Stimulated activated CD8-positive, alpha-beta memory T cell treated with anti-CD3 and anti-CD28 coated beads, Interleukin-12 subunit alpha, Interleukin-12 subunit beta, amount 100 ng/mL, for 24 hours (primary cell): ENCODE results near the gene SLC38A1.
"Not testable (repeated sequence)": the region's sequence is repeated elsewhere in the genome, so short reads cannot be mapped to it uniquely, and the experiment has no call there.

ENCODE experiments used
- DNase-seq: peaks from one replicate; pipeline ENCODE4 v3.0.0-alpha.2; 2020; ENCODE audit errors: extremely low read depth

Gene SLC38A1

GRCh38 chr12:46207644-46208043, 61.2 kb downstream of the SLC38A1 start:
- DNase-seq: no peak

- DNase-seq: no peak
Observed at GRCh38 chr12:46206471-46206870, 62.4 kb downstream of the SLC38A1 start.

DNA sequence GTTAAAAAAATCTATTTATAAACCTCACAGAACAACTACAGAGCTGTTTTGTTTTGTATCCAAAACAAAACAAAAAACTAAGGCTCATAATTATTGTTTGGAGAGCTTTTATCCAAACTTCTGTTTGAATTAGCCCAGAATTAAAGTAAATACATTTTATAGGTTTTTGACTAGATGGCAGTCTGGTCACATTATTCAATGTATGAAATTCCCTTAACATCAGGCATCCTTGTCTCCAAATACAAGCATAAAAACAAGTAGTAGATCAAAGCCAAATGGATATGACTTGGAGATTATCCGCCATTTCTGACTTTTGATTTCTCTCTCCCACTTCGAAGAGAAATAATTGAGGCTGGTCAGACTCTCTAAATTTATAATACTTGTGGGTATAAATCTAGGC, 63.5 kb downstream of the SLC38A1 start:
- no peak for DNase-seq

DNA sequence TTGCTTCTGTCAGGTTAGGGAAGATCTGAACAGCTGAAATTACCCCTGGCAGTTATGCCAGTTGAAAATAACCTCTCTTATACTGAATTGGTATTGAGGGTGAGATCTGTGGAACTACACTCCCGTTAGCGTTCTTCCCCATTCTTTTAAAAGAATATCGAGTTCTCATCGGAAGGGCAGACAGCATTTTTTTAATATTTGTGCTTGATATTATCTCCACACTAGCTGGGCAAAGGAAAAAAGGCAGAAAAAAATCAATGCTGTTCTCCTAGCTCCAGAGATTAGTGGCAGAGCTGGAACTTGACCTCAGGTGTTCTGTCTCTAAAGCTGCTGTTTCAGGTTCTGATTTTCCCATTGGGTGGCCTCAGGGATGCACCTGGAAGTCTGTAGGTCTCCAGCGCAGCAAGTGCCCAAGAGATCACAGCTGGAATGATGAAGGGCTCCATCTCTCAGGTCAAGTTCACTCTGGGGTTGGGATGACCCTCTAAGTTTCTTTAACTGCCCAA, 67.5 kb downstream of the SLC38A1 start:
- DNase-seq: no peak

DNA sequence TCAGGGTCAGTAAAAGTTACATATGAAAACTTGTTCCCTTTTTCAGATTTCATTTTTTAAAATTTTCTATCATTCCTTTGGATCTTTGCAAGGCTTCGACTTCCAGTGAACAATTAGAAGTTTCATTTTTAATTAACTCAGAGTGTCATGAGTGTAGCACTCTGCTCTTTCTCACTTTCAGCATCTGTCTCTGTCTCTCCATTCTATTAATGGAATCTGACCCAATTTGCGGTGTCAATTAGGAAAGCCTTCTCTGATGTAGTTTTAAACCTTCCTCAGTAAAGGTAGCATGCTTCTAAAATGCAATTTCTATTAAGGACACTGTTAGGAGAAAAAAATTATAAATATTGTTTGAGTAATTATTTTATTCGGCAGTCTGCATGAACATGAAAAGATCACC, 68.3 kb downstream of the SLC38A1 start:
- DNase-seq: no peak

GRCh38 chr12:46198913-46199312, 69.9 kb downstream of the SLC38A1 start:
- no peak for DNase-seq

DNA sequence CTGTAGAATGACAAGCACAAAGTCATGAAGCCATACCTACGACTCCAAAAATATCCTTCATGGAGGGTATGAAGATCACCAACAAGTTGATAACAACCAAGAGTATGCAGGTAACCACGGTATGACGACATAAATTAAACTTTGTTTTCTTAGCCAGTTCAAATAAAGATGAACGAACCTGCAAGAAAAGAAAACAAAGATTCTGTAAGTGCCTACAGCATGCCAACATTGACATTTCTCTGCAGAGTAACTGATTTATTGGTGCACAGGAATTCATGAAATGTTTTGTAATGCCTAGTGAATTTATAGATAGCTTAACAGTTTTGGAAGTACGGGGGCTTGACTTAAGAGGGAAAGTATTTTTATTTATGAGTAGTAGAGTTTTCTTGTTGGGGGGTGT, 71.0 kb downstream of the SLC38A1 start:
- no peak for DNase-seq

- DNase-seq: not testable (repeated sequence)
Observed at GRCh38 chr12:46190533-46190932, 78.3 kb downstream of the SLC38A1 start.

GRCh38 chr12:46188170-46188569, 80.7 kb downstream of the SLC38A1 start:
- DNase-seq: no peak

DNA sequence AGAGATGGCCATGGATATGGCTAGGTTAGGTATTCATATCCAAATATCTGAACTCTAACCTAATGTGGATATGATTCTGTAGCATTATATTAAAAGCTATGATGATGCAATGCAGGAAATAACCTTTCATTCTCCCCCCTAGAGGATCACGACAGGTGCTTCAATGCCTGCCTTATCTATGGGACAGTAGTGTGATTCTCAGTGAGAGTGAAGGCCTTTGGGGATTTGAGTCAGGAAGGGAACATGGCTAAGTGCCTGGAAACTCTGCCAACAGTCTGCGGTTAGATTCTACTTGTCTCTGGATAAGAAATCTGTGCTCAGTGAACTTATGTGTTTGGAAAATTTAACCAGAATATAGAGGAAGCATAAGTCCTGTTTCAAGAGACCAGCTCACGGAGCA, 81.8 kb downstream of the SLC38A1 start:
- no peak for DNase-seq

DNA sequence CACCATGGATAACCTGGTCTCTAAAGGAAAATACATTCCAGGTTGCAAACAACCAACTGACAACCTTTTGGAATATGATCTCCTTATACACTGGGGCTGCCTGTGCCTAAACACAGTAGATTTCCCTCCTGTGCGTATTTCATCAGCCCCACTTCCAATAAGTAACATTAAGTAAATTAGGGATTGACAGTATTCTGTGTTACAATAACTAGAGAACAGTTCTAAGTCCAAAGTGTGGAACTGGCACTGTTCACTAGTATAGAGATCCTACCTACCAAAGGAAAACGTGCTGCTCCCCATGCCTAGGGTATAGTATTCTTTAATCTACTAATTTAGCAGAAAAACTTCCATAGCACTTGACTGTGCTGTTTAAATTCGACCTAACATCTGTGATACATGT, 82.8 kb downstream of the SLC38A1 start:
- DNase-seq: no peak

GRCh38 chr12:46185686-46186085, 83.2 kb downstream of the SLC38A1 start:
- DNase-seq: no peak

- DNase-seq: no peak
Observed at GRCh38 chr12:46184798-46185595, 83.8 kb downstream of the SLC38A1 start.

DNA sequence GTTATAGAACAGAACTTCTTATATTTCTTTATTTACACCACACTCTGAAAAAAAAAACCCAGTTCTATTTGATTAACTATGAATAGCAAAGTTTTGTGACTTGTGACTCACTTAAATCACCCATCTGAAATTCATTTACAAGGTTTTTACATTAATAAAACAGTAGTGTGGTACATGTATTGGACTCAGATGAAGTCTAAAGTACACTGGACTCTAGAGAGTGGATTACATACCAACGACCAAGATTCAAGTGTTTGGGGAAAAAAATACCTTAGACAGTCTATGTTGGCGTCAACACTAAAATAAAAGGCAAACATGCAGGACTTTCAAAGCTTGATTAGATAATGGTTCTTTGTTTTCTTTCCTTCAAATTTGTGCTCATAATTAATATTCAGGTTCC, 85.7 kb downstream of the SLC38A1 start:
- no peak for DNase-seq

GRCh38 chr12:46181465-46181864, 87.4 kb downstream of the SLC38A1 start:
- no peak for DNase-seq

DNA sequence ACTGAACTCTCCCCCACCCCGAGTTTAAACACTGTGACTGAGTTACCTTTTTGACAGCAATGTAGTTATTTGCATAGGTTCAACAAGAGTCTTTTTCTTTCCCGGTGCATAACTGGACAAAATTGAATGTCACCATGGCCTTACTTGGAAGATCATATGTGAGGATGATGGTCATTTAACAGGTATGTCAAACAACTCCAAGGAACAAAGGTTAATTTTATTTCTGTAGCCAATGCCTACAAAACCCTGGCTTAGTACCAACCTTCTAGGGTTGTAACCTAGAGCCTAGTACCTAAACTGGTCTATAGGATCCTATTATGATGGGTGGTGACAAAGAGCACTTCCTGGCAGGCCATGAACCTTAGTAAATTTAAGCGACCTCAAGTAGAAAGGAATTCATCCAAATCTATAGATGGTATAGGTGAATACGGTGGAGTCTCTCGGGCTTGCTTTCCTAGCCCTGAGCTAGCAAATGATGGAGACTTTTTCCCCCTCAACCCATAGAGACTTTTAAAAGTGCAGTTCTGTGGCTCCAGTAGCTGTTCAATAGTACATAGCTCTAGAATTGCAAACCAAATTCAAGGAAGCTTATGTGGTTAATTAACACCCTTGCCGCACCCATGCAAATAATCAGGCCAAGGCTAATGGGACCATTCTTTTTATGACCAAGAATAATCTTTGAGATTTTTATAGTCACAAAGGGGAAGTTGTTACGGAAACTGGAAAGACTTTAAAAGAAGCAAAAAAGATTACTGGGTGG, 89.0 kb downstream of the SLC38A1 start:
- no peak for DNase-seq

DNA sequence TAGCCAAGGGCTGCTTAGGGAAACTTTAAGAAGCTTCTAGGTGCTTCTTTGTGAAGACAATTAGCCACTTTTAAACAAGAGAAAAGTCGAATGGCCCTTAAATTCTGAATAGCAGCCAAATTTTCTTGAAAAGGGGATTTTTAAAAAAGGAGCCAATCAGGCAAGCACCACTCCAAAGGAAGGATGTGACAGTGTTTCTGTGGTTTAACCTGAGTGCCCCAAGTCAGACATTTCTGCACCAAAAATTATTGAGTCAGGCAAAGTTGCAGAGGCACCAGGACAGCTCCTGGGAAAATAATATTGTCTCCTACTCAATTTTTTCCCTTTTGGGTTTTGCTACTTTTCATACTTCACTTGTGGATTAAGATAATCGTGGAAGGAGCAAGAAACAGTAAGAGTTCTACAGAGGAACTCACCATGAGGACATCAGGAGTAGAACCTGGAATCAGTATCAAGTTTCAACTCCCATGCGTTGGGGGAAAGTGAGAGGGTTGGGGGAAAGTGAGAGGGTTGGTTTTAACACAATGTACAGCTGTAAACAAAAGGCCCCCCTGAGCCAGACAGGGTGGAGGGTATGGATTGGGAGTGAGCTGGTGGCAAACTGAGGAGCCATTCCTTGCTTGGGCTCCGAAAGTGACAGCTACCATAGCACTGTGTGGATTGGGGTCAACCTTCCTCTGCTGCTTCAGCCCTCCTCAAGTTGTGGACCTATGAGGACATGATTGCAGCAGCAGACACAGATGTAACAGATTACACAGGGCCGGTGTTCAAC, 90.8 kb downstream of the SLC38A1 start:
- no peak for DNase-seq

DNA sequence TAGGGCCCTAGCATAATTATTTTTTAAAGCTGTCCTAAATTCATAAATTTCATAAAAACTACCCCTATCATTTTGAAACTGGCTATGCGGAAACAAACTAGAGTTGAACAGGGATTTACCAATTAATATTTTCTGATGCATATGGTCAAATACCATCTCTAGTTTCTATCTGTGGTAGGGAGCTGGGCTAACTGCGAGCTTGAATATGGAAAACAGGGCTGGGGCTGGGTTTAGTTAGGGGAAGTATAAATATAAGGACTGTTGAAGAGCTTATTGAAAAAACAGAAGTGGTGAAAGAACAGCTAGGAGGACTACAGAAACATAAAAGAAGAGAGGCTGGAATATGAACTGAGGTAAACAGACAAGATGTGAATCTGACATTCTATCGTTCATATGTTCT, 91.8 kb downstream of the SLC38A1 start:
- no peak for DNase-seq

DNA sequence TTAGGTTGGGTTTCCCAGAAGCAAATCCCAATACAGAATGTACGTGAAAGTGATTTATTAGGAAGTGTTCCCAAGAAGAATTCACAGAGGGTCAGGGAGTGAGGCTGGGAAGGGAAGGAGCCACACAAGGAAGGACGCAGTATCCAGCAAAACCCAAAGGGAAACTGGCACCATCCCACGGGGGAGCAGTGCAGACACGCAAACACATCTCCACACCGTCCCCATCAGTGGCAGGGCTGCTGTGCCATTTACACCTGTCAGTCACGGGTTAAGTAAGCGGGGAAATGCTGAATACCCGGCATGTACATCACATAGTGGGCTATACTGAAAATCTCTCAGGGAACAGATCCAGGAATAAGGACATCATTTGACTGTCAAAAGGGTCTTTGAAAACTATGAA, 93.9 kb downstream of the SLC38A1 start:
- no peak for DNase-seq

- no peak for DNase-seq
Observed at GRCh38 chr12:46174061-46174662, 94.7 kb downstream of the SLC38A1 start.

DNA sequence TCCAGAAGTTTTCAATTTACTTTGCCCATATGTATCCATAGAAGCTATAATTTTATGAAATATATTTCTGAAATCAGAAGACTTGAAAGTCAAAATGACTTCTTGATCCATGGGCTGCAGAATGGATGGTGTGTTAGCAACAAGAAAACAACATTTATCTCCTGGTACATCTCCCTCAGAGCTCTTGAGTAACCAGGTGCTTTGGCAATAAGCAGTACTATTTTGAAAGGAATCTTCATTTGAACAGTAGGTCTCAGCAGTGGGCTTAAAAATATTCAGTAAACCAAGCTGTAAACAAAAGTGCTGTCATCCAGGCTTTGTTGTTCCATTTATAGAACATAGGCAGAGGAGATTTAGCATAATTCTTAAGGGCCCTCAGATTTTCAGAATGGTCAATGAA, 100.4 kb downstream of the SLC38A1 start:
- no peak for DNase-seq

DNA sequence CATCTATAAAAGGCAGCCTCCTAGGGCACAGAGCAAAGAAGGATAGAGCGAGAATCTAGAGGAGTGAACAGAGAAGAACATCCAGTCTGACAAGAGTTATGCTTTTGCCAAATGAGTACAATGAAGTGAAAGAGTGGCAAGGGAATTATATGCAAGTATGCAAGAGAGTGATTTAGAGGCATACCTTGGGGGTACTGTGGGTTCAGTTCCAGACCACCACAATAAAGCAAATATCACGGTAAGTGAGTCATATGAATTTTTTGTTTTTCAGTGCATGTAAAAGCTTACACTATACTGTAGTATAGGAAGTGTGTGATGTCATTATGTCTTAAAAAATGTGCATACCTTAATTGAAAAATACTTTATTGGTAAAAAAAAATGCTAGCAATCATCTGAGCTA, 101.4 kb downstream of the SLC38A1 start:
- DNase-seq: no peak
